Caco-2 (cell line): Measurements from ENCODE around the gene MYOD1. TPM values are rescaled to one million over a fixed set of nuclear protein-coding genes. Genes with fewer than 3 reads are reported as not detected.
A peak's percentile ranks its signal among the peaks of the same experiment; 100 is the strongest.

ENCODE experiments used
- BruUV-seq: library from RNA; stranded (reverse); fragments of 400-500 nt; replicated peaks from 2 replicates; lab custom pipeline; 2021; lab: Mats Ljungman, UMichigan
- CTCF ChIA-PET: fragments of 300-600 bp; sonication (Branson Sonifier 250); formaldehyde crosslinking; loops from one replicate; lab custom pipeline; 2022; ENCODE audit warnings: antibody characterized with exemption; lab: Charles Lee
- POLR2A ChIA-PET: fragments of 300-600 bp; sonication (Branson Sonifier 250); formaldehyde crosslinking; loops from one replicate; lab custom pipeline; 2022; ENCODE audit warnings: antibody characterized with exemption; lab: Charles Lee
- DNase-seq, 2 experiments: peaks; one replicate each; pipeline versions ENCODE4 v3.0.0 to v3.0.0-alpha.2; 2020 to 2022
- H3K27me3 ChIP-seq: replicated peaks from 2 replicates; pipeline ENCODE4 v1.6.0; 2011; ENCODE audit warnings: low read length; ENCODE audit not compliant: control insufficient read depth, insufficient read depth
- H3K36me3 ChIP-seq: 2 replicates; pipeline ENCODE4 v1.5.1; 2011; ENCODE audit warnings: low read length; ENCODE audit not compliant: control insufficient read depth, insufficient read depth
- H3K4me1 ChIP-seq: fragments of 250-450 bp; sonication (Bioruptor Pico); 2 replicates; pipeline ENCODE4 v1.5.1; 2020; ENCODE audit warnings: mild to moderate bottlenecking
- H3K4me3 ChIP-seq: 2 replicates; pipeline ENCODE4 v1.5.1; 2011; ENCODE audit warnings: low read depth, mild to moderate bottlenecking, control low read depth, low read length
- H3K9me3 ChIP-seq: fragments of 250-450 bp; sonication (Bioruptor Pico); 2 replicates; pipeline ENCODE4 v1.5.1; 2020; ENCODE audit warnings: mild to moderate bottlenecking, moderate library complexity
- H3K27ac Mint-ChIP-seq: one replicate; pipeline ENCODE4 v1.8.0; 2022; ENCODE audit warnings: mixed read lengths; ENCODE audit not compliant: unreplicated experiment
- H3K27me3 Mint-ChIP-seq: one replicate; pipeline ENCODE4 v1.8.0; 2022; ENCODE audit warnings: mixed read lengths; ENCODE audit not compliant: insufficient read depth, unreplicated experiment
- H3K36me3 Mint-ChIP-seq: one replicate; pipeline ENCODE4 v1.8.0; 2022; ENCODE audit warnings: mild to moderate bottlenecking, mixed read lengths; ENCODE audit not compliant: insufficient read depth, unreplicated experiment
- H3K4me1 Mint-ChIP-seq: one replicate; pipeline ENCODE4 v1.8.0; 2022; ENCODE audit warnings: low read depth, mixed read lengths; ENCODE audit not compliant: unreplicated experiment
- H3K4me3 Mint-ChIP-seq: one replicate; pipeline ENCODE4 v1.8.0; 2022; ENCODE audit warnings: mild to moderate bottlenecking, moderate library complexity, mixed read lengths; ENCODE audit not compliant: unreplicated experiment
- H3K9me3 Mint-ChIP-seq: one replicate; pipeline ENCODE4 v1.8.0; 2022; ENCODE audit warnings: mixed read lengths; ENCODE audit not compliant: unreplicated experiment
- CTCF ChIP-seq, 2 experiments: fragments of 200-600 bp in 1 of 2; IDR thresholded peaks; 1 replicate in 1 of 2; 2 replicates in 1 of 2; pipeline versions ENCODE4 v1.5.1 to v1.8.0; 2011 to 2022; ENCODE audit warnings: antibody characterized with exemption in 1 of 2, control low read depth in 1 of 2, inconsistent platforms in 1 of 2, low read depth in 1 of 2, low read length in 1 of 2, mild to moderate bottlenecking in 1 of 2, moderate library complexity in 1 of 2; ENCODE audit not compliant: insufficient read depth in 1 of 2, severe bottlenecking in 1 of 2, unreplicated experiment in 1 of 2
- intact Hi-C: fragments of 100-400 bp; cut with micrococcal nuclease; formaldehyde crosslinking; loops from one replicate; pipeline ENCODE4 v1.10.0; 2022; ENCODE audit not compliant: unreplicated experiment
- total RNA-seq: library from RNA; stranded (reverse); gene quantifications from 2 replicates; pipeline ENCODE4 v1.2.3, GENCODE V29; 2022

MYOD1 gene
- total RNA-seq, 1 experiment from 2014 or later = not detected

- Mint-ChIP-seq H3K36me3 (peaks cover 4% of the 10 kb centered on the region), H3K4me1 (no peaks in the 10 kb centered on the region), H3K27ac (no peak overlapping the region), H3K9me3 (peaks cover 13% of the 10 kb centered on the region), H3K4me3 (no peak overlapping the region), H3K27me3 (peaks cover 11% of the 10 kb centered on the region)
- DNase-seq = no peak
- CTCF ChIA-PET = no interaction called here
- no peak for TF ChIP-seq CTCF (IDR thresholded peaks at IDR 0.05; ENCODE audit: insufficient read depth in 1 of 2, low read depth in 1 of 2, low read length in 1 of 2, severe bottlenecking in 1 of 2, unreplicated experiment in 1 of 2)
- no peaks in the 10 kb centered on the region for H3K36me3 ChIP-seq
- no peaks in the 10 kb centered on the region for H3K4me1 ChIP-seq
- no peak overlapping the region for H3K4me3 ChIP-seq
- no peaks in the 10 kb centered on the region; the same call in 1 of the 2 replicates for H3K27me3 ChIP-seq
- intact Hi-C loops = no loop called here
- POLR2A ChIA-PET = no interaction called here
- no TSS peak for BruUV-seq
- H3K9me3 ChIP-seq = no peaks in the 10 kb centered on the region
Observed at GRCh38 chr11:17700991-17701390, 18.4 kb upstream of the MYOD1 start.

- Mint-ChIP-seq H3K27me3 (peaks cover 11% of the 10 kb centered on the region), H3K4me1 (no peaks in the 10 kb centered on the region), H3K27ac (no peak overlapping the region), H3K4me3 (no peak overlapping the region), H3K36me3 (peaks cover 4% of the 10 kb centered on the region), H3K9me3 (peaks cover 13% of the 10 kb centered on the region)
- Histone ChIP-seq H3K9me3 (no peaks in the 10 kb centered on the region), H3K27me3 (no peaks in the 10 kb centered on the region; the same call in 1 of the 2 replicates), H3K4me1 (no peaks in the 10 kb centered on the region), H3K36me3 (no peaks in the 10 kb centered on the region), H3K4me3 (no peak overlapping the region)
- no TSS peak for BruUV-seq
- no peak for TF ChIP-seq CTCF (IDR thresholded peaks at IDR 0.05; ENCODE audit: insufficient read depth in 1 of 2, low read depth in 1 of 2, low read length in 1 of 2, severe bottlenecking in 1 of 2, unreplicated experiment in 1 of 2)
- ChIA-PET CTCF (no interaction called here), POLR2A (no interaction called here)
- DNase-seq = no peak
- intact Hi-C loops = no loop called here
Observed at GRCh38 chr11:17702876-17703275, 16.5 kb upstream of the MYOD1 start.

- TF ChIP-seq CTCF (IDR thresholded peaks at IDR 0.05; ENCODE audit: insufficient read depth in 1 of 2, low read depth in 1 of 2, low read length in 1 of 2, severe bottlenecking in 1 of 2, unreplicated experiment in 1 of 2) = no peak
- H3K4me3 ChIP-seq = no peak overlapping the region
- CTCF ChIA-PET = no interaction called here
Observed at GRCh38 chr11:17703951-17704350, 15.4 kb upstream of the MYOD1 start.

More at GRCh38 chr11:17703951-17704350, 15.4 kb upstream of the MYOD1 start:
- Mint-ChIP-seq H3K4me1 (no peaks in the 10 kb centered on the region), H3K27ac (no peak overlapping the region), H3K9me3 (peaks cover 13% of the 10 kb centered on the region), H3K27me3 (peaks cover 11% of the 10 kb centered on the region), H3K36me3 (peaks cover 4% of the 10 kb centered on the region), H3K4me3 (no peak overlapping the region)
- Histone ChIP-seq H3K36me3 (no peaks in the 10 kb centered on the region), H3K4me1 (no peaks in the 10 kb centered on the region), H3K27me3 (peaks cover 3% of the 10 kb centered on the region), H3K9me3 (no peaks in the 10 kb centered on the region)
- intact Hi-C loops = no loop called here
- no TSS peak for BruUV-seq
- POLR2A ChIA-PET = no interaction called here
- peak in 1 of 2 experiments; percentile 6 for DNase-seq
